ENCODE measurements around the gene CAPN5.

CAPN5 gene

DNA sequence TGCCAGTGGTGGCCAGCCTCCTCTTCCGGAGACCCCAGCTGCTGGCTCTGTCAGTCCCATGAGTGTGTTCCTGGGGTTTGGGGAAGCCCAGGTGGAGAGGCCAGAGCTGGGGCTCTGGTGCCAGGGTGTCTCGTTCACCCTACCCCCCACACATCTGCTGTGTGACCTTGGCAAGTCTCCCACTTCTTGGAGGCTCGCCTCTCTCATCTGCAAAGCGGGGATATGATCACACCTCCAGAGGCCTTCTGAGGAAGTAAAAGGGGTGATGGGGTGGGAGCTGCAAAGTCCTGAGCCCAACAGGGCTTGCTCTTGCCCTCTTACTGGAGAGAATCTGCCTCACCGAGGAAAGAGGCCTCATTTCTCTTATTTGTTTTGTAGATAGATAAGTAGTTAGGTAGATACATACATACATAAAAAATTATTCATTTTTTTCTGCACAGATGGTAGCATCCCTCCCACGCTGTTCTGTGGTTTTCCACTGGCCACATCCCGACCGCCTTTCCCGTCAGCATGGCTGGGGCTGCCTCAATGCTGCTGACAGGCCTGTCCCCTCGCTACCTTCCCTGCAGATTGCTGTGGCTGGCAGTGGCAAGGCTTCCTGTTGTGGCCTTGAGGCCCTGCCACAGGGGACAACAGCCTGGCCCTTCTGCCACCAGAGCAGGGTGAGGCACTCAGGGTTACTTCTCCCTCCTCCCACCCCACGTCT lies 85.2 kb downstream of the CAPN5 start:
- no peak for DNase-seq (ENCODE audit: low spot score)

DNA sequence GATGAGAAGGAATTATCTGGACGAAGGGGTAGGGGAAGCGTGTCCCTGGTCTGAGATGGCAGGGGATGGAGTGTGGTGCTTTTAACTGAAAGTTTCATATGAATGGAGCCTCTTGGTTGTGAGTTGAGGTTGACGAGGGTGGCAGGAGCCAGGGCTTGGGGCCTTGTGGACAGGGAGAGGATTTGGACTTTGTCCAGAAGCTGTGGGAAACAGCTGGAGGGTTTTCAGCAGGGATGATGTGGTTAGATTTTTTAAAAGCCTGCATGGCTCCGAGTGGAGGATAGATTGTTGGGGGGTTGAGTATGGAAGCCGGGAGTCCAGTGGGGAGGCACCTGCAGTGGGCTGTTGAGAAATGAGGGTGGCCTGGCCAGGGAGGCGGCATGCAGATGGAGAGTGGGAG lies 86.1 kb downstream of the CAPN5 start:
- no peak for DNase-seq (ENCODE audit: low spot score)

GRCh38 chr11:77153276-77154185 lies 86.8 kb downstream of the CAPN5 start:
- no peak for DNase-seq (ENCODE audit: low spot score)

DNA sequence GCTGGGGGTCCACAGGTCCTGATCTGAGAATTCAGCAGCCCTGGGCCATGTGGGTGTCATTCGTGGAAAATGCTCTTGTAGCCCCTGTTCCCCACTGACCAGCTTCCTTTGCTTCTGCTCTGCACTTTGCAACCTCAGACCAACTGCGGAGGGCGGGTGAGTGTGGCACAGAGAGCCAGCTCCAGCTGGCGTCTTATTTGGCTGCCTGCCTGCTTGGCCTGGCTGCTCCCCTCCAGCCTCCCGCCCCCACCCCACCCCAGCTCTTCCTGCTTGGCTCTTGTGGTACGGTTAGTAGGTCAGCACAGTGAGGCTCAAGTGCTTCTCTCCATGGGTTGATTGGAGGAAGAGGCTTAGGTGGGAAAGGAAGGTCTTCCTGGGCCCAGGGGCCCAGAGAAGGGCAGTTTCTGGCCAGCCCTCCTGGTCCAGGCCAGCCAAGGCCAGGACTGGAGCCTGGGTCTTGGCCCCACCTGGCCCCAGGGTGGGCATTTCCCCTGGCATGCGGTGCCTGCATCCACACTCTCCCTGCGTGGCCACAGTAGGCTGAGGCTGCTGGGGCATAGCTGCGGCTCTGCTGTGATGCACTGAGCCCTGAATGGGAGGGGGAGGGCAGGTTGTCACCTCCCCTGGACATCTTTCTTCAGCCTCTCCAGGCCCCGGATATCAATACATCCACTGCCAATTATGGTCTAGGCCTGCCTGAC lies 87.8 kb downstream of the CAPN5 start:
- no peak for DNase-seq (ENCODE audit: low spot score)

DNA sequence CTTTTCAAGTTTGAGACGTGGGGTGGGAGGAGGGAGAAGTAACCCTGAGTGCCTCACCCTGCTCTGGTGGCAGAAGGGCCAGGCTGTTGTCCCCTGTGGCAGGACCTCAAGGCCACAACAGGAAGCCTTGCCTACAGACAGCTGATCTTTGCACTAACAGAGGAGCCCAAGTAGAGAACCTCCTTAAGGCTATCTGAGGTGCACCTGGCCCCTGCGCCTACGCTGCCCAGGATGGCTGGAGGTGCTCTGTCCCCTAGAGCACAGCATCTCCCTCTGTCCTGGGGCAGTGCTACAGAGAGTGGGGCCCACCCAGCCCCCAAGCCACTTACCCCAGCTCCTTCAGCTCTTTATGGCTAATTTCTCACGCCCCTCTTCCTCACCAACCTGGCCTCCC lies 88.3 kb downstream of the CAPN5 start:
- DNase-seq (ENCODE audit: low spot score): no peak

DNA sequence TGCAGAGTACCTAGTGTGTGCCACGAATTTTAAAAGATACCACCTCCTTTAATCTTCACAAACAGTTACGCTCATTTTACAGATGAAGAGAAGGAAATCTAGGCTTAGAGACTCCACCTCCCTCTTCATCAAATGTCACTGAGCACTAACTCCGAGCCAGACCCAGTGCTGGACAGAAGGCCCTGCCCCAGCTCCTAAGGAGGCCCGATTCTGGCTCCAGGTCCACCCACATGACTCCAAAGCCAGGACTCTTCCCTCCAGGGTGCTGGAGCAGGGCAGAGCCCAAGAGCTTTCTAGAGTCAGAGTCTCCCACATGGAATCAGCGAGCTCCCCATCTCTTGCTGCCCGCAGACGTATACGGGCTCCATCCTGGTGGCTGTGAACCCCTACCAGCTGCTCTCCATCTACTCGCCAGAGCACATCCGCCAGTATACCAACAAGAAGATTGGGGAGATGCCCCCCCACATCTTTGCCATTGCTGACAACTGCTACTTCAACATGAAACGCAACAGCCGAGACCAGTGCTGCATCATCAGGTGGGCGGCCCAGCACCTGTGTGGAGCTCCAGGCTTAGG lies 88.9 kb downstream of the CAPN5 start:
- no peak for DNase-seq (ENCODE audit: low spot score)

GRCh38 chr11:77156396-77157195 lies 89.8 kb downstream of the CAPN5 start:
- no peak for DNase-seq (ENCODE audit: low spot score)

GRCh38 chr11:77158041-77158695 lies 91.4 kb downstream of the CAPN5 start:
- DNase-seq (ENCODE audit: low spot score): no peak

GRCh38 chr11:77159219-77159936 lies 92.6 kb downstream of the CAPN5 start:
- no peak for DNase-seq (ENCODE audit: low spot score)

DNA sequence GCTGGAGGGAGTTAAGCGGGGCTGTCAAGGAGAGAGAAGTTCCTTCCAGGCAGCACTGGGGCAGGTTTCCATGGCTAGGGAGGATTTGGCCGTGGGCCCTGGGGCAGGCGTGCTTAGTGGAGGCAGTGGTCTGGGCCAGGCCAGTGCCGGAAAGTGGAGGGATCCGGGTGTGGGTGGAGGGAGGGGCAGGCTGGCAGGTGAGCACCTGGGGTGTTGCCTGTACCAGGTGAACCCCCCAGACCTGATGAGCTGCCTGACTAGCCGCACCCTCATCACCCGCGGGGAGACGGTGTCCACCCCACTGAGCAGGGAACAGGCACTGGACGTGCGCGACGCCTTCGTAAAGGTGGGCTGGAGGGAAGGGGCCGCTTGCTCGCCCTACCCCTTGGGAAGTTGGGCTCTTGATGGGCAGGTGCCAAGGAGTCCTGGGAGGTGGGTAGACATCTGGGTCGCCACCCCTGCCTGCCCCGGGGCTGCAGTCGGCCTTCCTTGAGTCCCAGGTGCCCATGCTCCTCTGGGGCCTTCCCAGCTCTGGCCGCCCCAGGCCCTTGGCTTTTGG lies 93.2 kb downstream of the CAPN5 start:
- no peak for DNase-seq (ENCODE audit: low spot score)

- DNase-seq (ENCODE audit: low spot score): no peak
Observed at GRCh38 chr11:77163271-77163670, 96.5 kb downstream of the CAPN5 start.

DNA sequence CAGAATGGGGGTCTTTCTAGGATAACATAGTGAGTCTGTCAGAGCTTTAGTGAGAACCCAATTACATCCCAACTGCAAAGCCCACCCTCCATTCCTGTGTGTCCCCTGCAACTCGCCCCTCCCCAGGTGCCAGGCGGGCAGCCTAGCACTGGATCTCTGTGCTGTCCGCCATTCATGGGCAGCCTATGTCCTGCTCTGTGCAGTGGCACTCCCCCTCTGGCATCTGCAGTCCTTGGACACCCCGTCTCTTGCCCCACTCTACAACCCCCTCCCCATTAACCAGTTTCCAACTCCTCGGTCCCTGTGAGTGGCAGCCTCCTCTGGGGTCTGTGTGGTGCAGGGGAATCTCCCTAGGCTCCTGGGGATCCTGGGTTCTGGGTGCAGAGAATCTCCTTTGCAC lies 98.3 kb downstream of the CAPN5 start:
- DNase-seq (ENCODE audit: low spot score): no peak

DNA sequence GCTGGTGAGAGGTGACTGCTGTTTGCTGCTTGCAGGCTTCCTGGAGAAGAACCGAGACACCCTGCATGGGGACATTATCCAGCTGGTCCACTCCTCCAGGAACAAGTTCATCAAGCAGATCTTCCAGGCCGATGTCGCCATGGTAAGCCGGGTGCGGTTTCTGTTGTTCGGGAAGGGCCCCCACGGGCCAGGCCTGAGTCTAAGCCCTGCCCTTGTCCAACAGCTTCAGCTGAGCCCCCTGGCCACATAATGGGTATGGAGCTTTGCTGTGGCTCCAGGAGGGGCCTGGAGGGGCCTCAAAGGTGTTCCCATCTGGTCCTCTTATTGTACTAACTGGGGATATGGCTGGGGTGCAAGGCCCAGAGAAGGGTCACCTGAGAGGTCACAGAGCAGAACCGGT lies 99.2 kb downstream of the CAPN5 start:
- DNase-seq (ENCODE audit: low spot score): no peak

GRCh38 chr11:77167111-77167626 lies 100.4 kb downstream of the CAPN5 start:
- no peak for DNase-seq (ENCODE audit: low spot score)

DNA sequence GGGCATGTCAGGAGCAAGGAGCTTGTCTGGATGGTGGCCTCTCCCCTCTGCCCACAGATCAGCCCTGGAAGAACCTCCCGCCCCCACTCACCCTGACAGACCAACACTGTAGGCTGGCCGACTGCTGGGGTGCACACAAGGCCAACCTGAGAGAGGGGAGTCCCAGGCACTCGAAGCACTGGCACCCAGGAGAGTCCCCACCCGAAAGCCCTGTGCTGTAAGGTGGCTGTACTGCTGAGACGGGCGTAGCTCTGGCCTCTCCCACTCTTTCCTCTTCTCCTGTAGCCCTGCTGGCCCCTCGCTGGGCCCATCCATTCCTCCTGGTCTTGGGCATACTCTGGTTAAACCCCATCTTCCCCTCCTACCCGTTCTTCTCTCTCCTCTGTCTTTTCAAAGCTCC lies 101.0 kb downstream of the CAPN5 start:
- no peak for DNase-seq (ENCODE audit: low spot score)

GRCh38 chr11:77170107-77170506 lies 103.3 kb downstream of the CAPN5 start:
- DNase-seq (ENCODE audit: low spot score): no peak

DNA sequence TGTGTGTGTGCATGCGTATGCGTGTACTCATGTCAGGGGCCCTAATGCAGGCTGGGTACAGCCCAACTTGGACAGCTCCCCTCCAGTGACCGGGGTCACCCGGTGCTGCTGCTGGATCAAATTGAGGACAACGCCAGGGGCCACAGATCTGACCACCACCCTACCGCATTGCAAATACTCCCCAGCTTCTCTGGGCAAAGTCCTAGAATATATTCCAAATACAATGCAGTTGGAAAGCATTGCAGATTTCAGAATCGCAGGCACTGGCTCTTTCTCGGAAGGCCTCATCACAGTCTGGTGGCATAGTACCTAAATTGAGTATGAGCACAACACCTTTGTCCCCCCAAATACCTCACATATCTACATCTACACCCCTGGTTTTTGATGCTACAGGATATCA lies 104.5 kb downstream of the CAPN5 start:
- no peak for DNase-seq (ENCODE audit: low spot score)

DNA sequence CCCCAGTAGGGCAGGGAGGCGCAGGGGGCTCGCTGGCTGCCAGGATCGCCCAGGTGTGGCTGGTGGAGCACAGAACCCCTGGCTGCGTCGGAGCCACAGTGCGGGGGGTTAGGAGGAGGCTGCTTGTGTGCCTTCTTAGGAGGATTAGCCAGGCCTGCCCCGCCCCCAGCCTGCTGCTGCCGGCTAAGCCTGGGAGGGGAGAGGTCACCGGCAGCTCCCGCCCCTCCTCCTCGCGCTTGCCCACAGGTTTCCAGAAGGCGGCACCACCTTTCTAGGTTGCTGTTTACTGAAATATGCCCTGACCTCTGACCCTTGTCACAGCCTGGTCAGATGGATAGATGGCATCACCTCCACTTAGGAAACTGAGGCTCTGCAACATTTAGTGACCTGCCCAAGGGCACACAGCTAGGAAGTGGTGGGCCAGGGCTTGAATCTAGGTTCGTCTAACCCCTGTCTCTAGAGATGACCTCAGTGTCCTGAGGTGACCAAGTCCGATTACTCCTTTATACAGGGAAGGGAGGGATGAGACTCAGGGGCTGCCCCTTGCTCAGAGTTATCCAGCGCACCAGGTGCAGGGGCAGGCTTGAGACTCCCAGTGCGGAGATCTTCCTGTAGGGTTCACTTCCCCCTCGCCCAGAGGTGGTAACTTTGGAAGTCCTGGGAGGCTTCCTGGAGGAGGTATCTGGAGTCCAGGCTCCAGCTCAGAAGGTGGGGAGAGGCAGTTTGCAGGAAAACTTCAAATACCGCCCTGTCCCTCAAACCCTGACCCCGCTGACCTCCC lies 105.3 kb downstream of the CAPN5 start:
- DNase-seq (ENCODE audit: low spot score): peak; percentile 64

- DNase-seq (ENCODE audit: low spot score): no peak
Observed at GRCh38 chr11:77172666-77172982, 105.9 kb downstream of the CAPN5 start.
